Small intestine (tissue), 7 donors: ENCODE results near the gene SLC9B2. TPM values are rescaled to one million over a fixed set of nuclear protein-coding genes. Genes with fewer than 3 reads are reported as not detected.

ENCODE experiments used
- DNase-seq, 2 donors: peaks; one replicate each; pipeline versions ENCODE4 v3.0.0 to v3.0.0-alpha.2; 2013
- FAIRE-seq: peaks from 2 replicates; lab custom pipeline; 2012; peaks lifted over from hg19 to GRCh38; lab: Jason Lieb, UNC
- H3K27ac ChIP-seq, 3 donors: one replicate each; pipeline ENCODE4 v1.5.1; 2013; ENCODE audit warnings: low read length in 2 of 3, mild to moderate bottlenecking in 2 of 3, control low read depth in 1 of 3, inconsistent platforms in 1 of 3, low read depth in 1 of 3, moderate library complexity in 1 of 3
- H3K27me3 ChIP-seq, 3 donors: one replicate each; pipeline ENCODE4 v1.6.1; 2013; ENCODE audit warnings: low read length in 3 of 3, inconsistent platforms in 1 of 3; ENCODE audit not compliant: control insufficient read depth in 3 of 3, insufficient read depth in 3 of 3
- H3K36me3 ChIP-seq, 3 donors: one replicate each; pipeline ENCODE4 v1.6.1; 2013; ENCODE audit warnings: low read length in 3 of 3, inconsistent platforms in 1 of 3, low read depth in 1 of 3, mild to moderate bottlenecking in 1 of 3, moderate library complexity in 1 of 3; ENCODE audit not compliant: control insufficient read depth in 3 of 3, insufficient read depth in 2 of 3
- H3K4me1 ChIP-seq, 3 donors: one replicate each; pipeline ENCODE4 v1.6.1; 2013; ENCODE audit warnings: low read length in 2 of 3, inconsistent platforms in 1 of 3, low read depth in 1 of 3, mild to moderate bottlenecking in 1 of 3, moderate library complexity in 1 of 3; ENCODE audit not compliant: control insufficient read depth in 3 of 3, insufficient read depth in 2 of 3
- H3K4me3 ChIP-seq, 3 donors: one replicate each; pipeline ENCODE4 v1.5.1; 2013; ENCODE audit warnings: low read length in 3 of 3, control low read depth in 1 of 3, inconsistent platforms in 1 of 3, low read depth in 1 of 3, mild to moderate bottlenecking in 1 of 3, moderate library complexity in 1 of 3
- H3K9me3 ChIP-seq, 2 donors: one replicate each; pipeline ENCODE4 v1.6.1; 2013; ENCODE audit warnings: low read depth in 1 of 2, low read length in 1 of 2; ENCODE audit not compliant: control insufficient read depth in 2 of 2, insufficient read depth in 1 of 2
- WGBS, 3 donors: extraction: QIAGEN DNeasy Blood & Tissue Kit; methylation state at CpG; one replicate each; pipeline ENCODE4 v1.1.7; 2013; 5-methylcytosine and 5-hydroxymethylcytosine counted together
- polyA plus RNA-seq, 4 donors: library from polyadenylated mRNA; stranded (reverse) in 3 of 4; unstranded in 1 of 4; fragments of 200-250 nt in 3 of 4; fragments of 120-200 nt in 1 of 4; gene quantifications; one replicate each; pipeline versions ENCODE4 v1.2.1 to v1.2.3, GENCODE V29; 2013
- donor health status: healthy with polysubstance abuse.
- donor health status: control.
- donor health status: control.
- donor health status: Bipolar disorder and iron deficiency.
- donor health status: healthy.

Gene SLC9B2
- polyA plus RNA-seq, 4 donors, result 3.8 to 5.8 (median 4.2) TPM

DNA sequence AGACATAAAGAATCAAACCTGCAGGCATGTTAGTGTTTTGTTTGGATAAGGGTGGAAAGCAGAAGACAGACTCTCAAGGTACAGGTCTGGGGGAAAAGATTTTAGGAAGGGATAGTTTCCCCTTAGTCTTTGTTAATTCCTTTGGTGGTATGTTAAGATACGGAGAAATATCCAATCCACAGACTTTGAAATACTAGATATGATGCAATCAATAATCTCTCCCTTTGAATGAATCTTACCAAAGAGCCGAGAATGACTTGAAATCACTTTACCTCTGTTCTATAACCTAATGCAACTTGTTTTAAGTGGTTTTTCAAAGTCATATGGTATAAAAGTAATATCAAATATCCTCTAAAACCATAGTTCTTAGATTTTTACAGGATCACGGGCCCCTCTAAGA is 28.3 kb upstream of the SLC9B2 start:
- FAIRE-seq, result no peak
- H3K4me1 ChIP-seq, result no peaks in the 10 kb centered on the region
- H3K4me3 ChIP-seq, result no peak overlapping the region
- no peak overlapping the region for H3K27ac ChIP-seq
- H3K27me3 ChIP-seq, result no peaks in the 10 kb centered on the region
- H3K9me3 ChIP-seq, result no peaks in the 10 kb centered on the region
- peaks cover 0 to 2% (median 0%) of the 10 kb centered on the region in 3 donors for H3K36me3 ChIP-seq
- WGBS, 3 donors, result 96 to 97% (median 96%) methylated on average over 3 of the region's 3 CpGs
- DNase-seq, result no peak

- FAIRE-seq, result no peak
- H3K4me1 ChIP-seq, result peaks cover 6 to 26% (median 8%) of the 10 kb centered on the region in 3 donors
- H3K36me3 ChIP-seq, result no peaks in the 10 kb centered on the region
- H3K9me3 ChIP-seq, result no peaks in the 10 kb centered on the region
- no peaks in the 10 kb centered on the region for H3K27me3 ChIP-seq
- no peak for DNase-seq
- H3K27ac ChIP-seq, result no peak overlapping the region
- 67 to 68% (median 68%) methylated on average over 5 of the region's 5 CpGs for WGBS, 3 donors
- H3K4me3 ChIP-seq, result no peak overlapping the region
Observed at GRCh38 chr4:103100691-103101090, 24.1 kb upstream of the SLC9B2 start.

DNA sequence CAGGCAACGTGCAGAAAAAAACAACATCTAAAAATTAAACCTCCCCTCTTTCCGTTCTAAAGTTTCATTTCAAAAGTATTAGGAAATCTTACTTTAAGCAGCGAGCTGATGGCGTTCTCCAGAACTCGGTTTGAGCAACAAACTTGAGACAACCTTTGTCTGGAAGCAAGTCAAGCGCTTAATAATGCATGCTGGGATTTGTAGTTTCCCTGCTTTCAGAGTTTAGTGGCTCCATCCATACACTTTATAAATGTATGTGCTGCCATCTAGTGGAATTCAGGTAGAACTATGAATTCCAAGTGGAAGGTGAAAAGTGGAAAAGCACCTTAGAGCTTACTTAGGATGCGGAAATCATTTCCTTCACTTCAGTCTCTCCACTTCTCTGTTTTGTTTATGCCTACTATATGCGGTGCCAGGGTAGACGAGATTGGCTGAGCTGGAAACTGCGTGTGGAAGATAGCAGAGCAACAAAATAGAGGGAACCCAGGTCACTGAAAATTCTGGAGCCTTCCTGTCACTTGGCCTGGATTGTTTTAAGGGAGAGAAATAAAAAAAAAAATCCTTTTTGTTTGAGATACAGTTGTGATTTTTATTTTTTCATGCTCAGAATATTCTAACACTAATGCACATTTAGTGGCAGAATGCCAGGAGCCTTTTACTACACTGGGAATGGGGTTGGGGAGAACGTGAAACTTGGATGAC is 23.3 kb upstream of the SLC9B2 start, which contains the start of gene BDH2:
TSS of gene BDH2 (minus strand) at position 144 of the 702 bp plus-strand sequence. CDS start 3,580 bp downstream, outside the sequence.
- H3K4me3 ChIP-seq, result peak within 1 kb of the TSS in 2 of 3 donors; percentile 37 to 48
- no peaks in the 10 kb centered on the region for H3K36me3 ChIP-seq
- DNase-seq (peak; percentile 92 to 94), FAIRE-seq (peak; percentile 95)
- 10 to 11% (median 10%) methylated on average over 11 of the region's 11 CpGs for WGBS, 3 donors
- no peaks in the 10 kb centered on the region for H3K27me3 ChIP-seq
- H3K4me1 ChIP-seq, result peaks cover 6 to 26% (median 8%) of the 10 kb centered on the region in 3 donors
- no peaks in the 10 kb centered on the region for H3K9me3 ChIP-seq
- H3K27ac ChIP-seq, result peak within 1 kb of the TSS; percentile 18 to 51 (median 38)

GRCh38 chr4:103098756-103099440 is 22.3 kb upstream of the SLC9B2 start:
- peak overlapping the region in 2 of 3 donors; percentile 37 to 48 for H3K4me3 ChIP-seq
- no peaks in the 10 kb centered on the region for H3K27me3 ChIP-seq
- H3K4me1 ChIP-seq, result peaks cover 6 to 26% (median 8%) of the 10 kb centered on the region in 3 donors
- WGBS, 3 donors, result 2 to 16% (median 16%) methylated on average over 4 of the region's 4 CpGs
- peak; percentile 19 to 33 for DNase-seq
- peak overlapping the region; percentile 18 to 51 (median 38) for H3K27ac ChIP-seq
- no peak for FAIRE-seq
- no peaks in the 10 kb centered on the region for H3K36me3 ChIP-seq
- no peaks in the 10 kb centered on the region for H3K9me3 ChIP-seq

- H3K27me3 ChIP-seq, result no peaks in the 10 kb centered on the region
- DNase-seq (peak in 1 of 2 donors; percentile 7), FAIRE-seq (no peak)
- peak overlapping the region in 2 of 3 donors; percentile 37 to 48 for H3K4me3 ChIP-seq
- 62 to 65% (median 64%) methylated on average over 10 of the region's 10 CpGs for WGBS, 3 donors
- peaks cover 6 to 26% (median 8%) of the 10 kb centered on the region in 3 donors for H3K4me1 ChIP-seq
- peak overlapping the region; percentile 0 to 51 (median 14) for H3K27ac ChIP-seq
- no peaks in the 10 kb centered on the region for H3K36me3 ChIP-seq
- no peaks in the 10 kb centered on the region for H3K9me3 ChIP-seq
Observed at GRCh38 chr4:103098341-103098740, 21.8 kb upstream of the SLC9B2 start.

DNA sequence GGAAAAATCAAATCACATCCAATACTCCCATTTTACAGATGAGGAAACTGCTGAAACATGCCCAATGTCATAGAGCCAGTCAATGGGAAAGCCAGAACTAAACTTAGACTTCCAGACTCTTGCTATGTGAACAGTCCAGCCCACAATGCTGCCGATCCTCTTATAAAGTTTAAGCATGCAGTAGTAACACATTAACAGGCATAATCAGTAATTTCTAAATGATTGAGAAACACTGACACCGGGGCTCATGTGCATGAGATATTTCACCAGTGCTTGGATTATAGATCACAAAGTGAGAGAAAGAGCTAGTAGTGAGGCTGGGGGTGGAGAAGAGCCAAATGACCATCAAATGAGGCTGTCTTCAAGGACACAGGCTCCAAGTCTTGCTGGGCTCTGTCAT is 20.6 kb upstream of the SLC9B2 start:
- 20 to 62% (median 38%) methylated on average over 2 of the region's 2 CpGs for WGBS, 3 donors
- H3K27ac ChIP-seq, result peak overlapping the region in 1 of 3 donors; percentile 68
- peak; percentile 74 to 75 for DNase-seq

DNA sequence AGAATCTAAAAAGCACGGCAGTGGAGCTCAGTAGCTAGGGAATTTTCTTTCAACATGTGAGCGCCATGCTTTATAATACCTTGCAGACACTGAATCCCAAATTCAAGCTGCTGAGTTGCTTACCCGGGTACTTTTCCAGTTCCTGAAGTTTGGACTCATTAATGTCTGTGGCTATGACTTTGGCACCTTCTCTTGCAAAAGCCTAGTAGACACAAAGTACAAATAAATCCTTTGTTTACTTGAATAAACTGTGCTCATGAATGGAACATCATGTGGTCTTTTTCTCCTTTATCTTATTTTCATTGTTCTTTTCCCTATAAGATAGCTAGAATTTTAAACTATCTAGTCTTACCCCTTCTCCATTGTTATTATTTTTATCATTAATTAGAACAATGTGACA is 18.5 kb upstream of the SLC9B2 start:
- H3K36me3 ChIP-seq, result peaks cover 0 to 9% (median 5%) of the 10 kb centered on the region in 3 donors
- peak overlapping the region in 1 of 3 donors; percentile 4 for H3K27ac ChIP-seq
- H3K9me3 ChIP-seq, result no peaks in the 10 kb centered on the region
- peaks cover 6 to 30% (median 8%) of the 10 kb centered on the region in 3 donors for H3K4me1 ChIP-seq
- H3K27me3 ChIP-seq, result no peaks in the 10 kb centered on the region
- WGBS, 3 donors, result 36 to 64% (median 51%) methylated on average over 3 of the region's 3 CpGs
- FAIRE-seq (no peak), DNase-seq (peak; percentile 51 to 72)
- no peak overlapping the region for H3K4me3 ChIP-seq

More for the DNA sequence above, 20.6 kb upstream of the SLC9B2 start:
- no peak for FAIRE-seq
- H3K9me3 ChIP-seq, result no peaks in the 10 kb centered on the region
- peaks cover 6 to 28% (median 8%) of the 10 kb centered on the region in 3 donors for H3K4me1 ChIP-seq
- H3K36me3 ChIP-seq, result no peaks in the 10 kb centered on the region
- H3K4me3 ChIP-seq, result no peak overlapping the region
- H3K27me3 ChIP-seq, result no peaks in the 10 kb centered on the region

- Histone ChIP-seq H3K4me3 (no peak overlapping the region), H3K36me3 (peaks cover 3 to 15% (median 15%) of the 10 kb centered on the region in 3 donors), H3K4me1 (peaks cover 0 to 16% (median 0%) of the 10 kb centered on the region in 3 donors), H3K27ac (no peak overlapping the region), H3K9me3 (no peaks in the 10 kb centered on the region), H3K27me3 (no peaks in the 10 kb centered on the region)
- DNase-seq, result no peak
- FAIRE-seq, result no peak
Observed at GRCh38 chr4:103092245-103092644, 15.7 kb upstream of the SLC9B2 start.
